HepG2 (cell line): ENCODE data around the gene ETV2. TPM values are rescaled to one million over a fixed set of nuclear protein-coding genes. Genes with fewer than 3 reads are reported as not detected.

Source experiments
- ATAC-seq: fragments of 200-7000 bp; cut with Tn5 transposase; 3 replicates; pipeline ENCODE4 v1.9.1; 2020; ENCODE audit warnings: mild to moderate bottlenecking, moderate library complexity
- BruUV-seq: library from RNA; stranded (reverse); fragments of 400-500 nt; replicated peaks from 2 replicates; lab custom pipeline; 2021; lab: Mats Ljungman, UMichigan
- CTCF ChIA-PET: fragments of 300-600 bp; formaldehyde crosslinking; extraction: SDS; loops from one replicate; lab custom pipeline; 2021; ENCODE audit warnings: low total read pairs, inconsistent platforms, low intra/inter-chr PET ratio; lab: Yijun Ruan, JAX
- POLR2A ChIA-PET: fragments of 350-600 bp; sonication (Branson Sonifier 250); formaldehyde crosslinking; loops from one replicate; lab custom pipeline; 2020; ENCODE audit warnings: antibody characterized with exemption, inconsistent platforms; lab: Yijun Ruan, JAX
- DNase-seq: peaks from one replicate; pipeline ENCODE4 v3.0.0-alpha.2; 2015; ENCODE audit warnings: low spot score
- FAIRE-seq: peaks from 3 replicates; lab custom pipeline; 2011; peaks lifted over from hg19 to GRCh38; lab: Jason Lieb, UNC
- H2AFZ ChIP-seq: one replicate; pipeline ENCODE4 v1.6.1; 2011; ENCODE audit warnings: low read length, inconsistent platforms
- H3K27ac ChIP-seq: fragments of 300-600 bp; 3 replicates; pipeline ENCODE4 v1.8.0; 2011; ENCODE audit warnings: mixed run types, mild to moderate bottlenecking, mixed read lengths, low read length, inconsistent platforms; ENCODE audit not compliant: insufficient read depth; ENCODE audit errors: extremely low read length
- H3K27me3 ChIP-seq, 2 experiments: fragments of 200-600 bp in 1 of 2; 2 replicates in 1 of 2; 3 replicates in 1 of 2; pipeline versions ENCODE4 v1.6.0 to v1.8.0; 2011; ENCODE audit warnings: low read length in 2 of 2, mild to moderate bottlenecking in 2 of 2, moderate library complexity in 2 of 2, inconsistent platforms in 1 of 2; ENCODE audit not compliant: insufficient read depth in 2 of 2, control insufficient read depth in 1 of 2
- H3K36me3 ChIP-seq, 2 experiments: fragments of 200-600 bp in 1 of 2; replicated peaks in 1 of 2; 2 replicates in 1 of 2; 3 replicates in 1 of 2; pipeline versions ENCODE4 v1.5.1 to v1.8.0; 2011; ENCODE audit warnings: low read length in 2 of 2, inconsistent platforms in 1 of 2; ENCODE audit not compliant: insufficient read depth in 2 of 2, control insufficient read depth in 1 of 2
- H3K4me1 ChIP-seq: 2 replicates; pipeline ENCODE4 v1.5.1; 2012; ENCODE audit warnings: low read length, inconsistent platforms; ENCODE audit not compliant: insufficient read depth
- H3K4me2 ChIP-seq: 2 replicates; pipeline ENCODE4 v1.6.0; 2011; ENCODE audit warnings: low read depth, low read length, inconsistent platforms
- H3K4me3 ChIP-seq, 3 experiments: fragments of 200-600 bp in 1 of 3; sonication (generic), shearing (Covaris generic) in 1 of 3; replicated peaks in 1 of 3; 2 replicates each; pipeline ENCODE4 v1.5.1; 2011 to 2016; ENCODE audit warnings: low read length in 3 of 3, inconsistent platforms in 2 of 3, low read depth in 2 of 3, mild to moderate bottlenecking in 2 of 3, control low read depth in 1 of 3, mixed read lengths in 1 of 3; ENCODE audit not compliant: insufficient read depth in 1 of 3
- H3K79me2 ChIP-seq: one replicate; pipeline ENCODE4 v1.6.1; 2011; ENCODE audit warnings: low read length, inconsistent platforms; ENCODE audit not compliant: insufficient read depth
- H3K9ac ChIP-seq: 2 replicates; pipeline ENCODE4 v1.6.0; 2011; ENCODE audit warnings: mild to moderate bottlenecking, low read depth, low read length, inconsistent platforms; ENCODE audit not compliant: insufficient read depth
- H3K9me3 ChIP-seq: 2 replicates; pipeline ENCODE4 v1.5.1; 2012; ENCODE audit warnings: mild to moderate bottlenecking, low read length
- H4K20me1 ChIP-seq: 2 replicates; pipeline ENCODE4 v1.6.0; 2011; ENCODE audit warnings: inconsistent platforms, mild to moderate bottlenecking, low read length, moderate library complexity; ENCODE audit not compliant: insufficient read depth
- HBP1 ChIP-seq: IDR thresholded peaks from 2 replicates; pipeline ENCODE4 v1.6.1; 2016; ENCODE audit warnings: low read depth, control low read depth
- IRF9 ChIP-seq: sonication (generic); formaldehyde crosslinking; IDR thresholded peaks from 2 replicates; pipeline ENCODE4 v1.8.0; 2022; ENCODE audit warnings: missing genetic modification reagents, mild to moderate bottlenecking, borderline replicate concordance
- REPIN1 ChIP-seq: sonication (generic); formaldehyde crosslinking; IDR thresholded peaks from 2 replicates; pipeline ENCODE4 v1.8.0; 2022; ENCODE audit warnings: missing genetic modification reagents, low read depth, mild to moderate bottlenecking, borderline replicate concordance
- XRCC5 ChIP-seq: fragments of 200-400 bp; formaldehyde crosslinking; optimal IDR thresholded peaks from 2 replicates; pipeline ENCODE3; 2017; ENCODE audit warnings: mild to moderate bottlenecking, low read length
- ZBTB7B ChIP-seq: sonication (generic); formaldehyde crosslinking; IDR thresholded peaks from 2 replicates; pipeline ENCODE4 v1.4.0; 2020; ENCODE audit warnings: missing genetic modification reagents
- ZMYM3 ChIP-seq: sonication (generic); formaldehyde crosslinking; IDR thresholded peaks from 2 replicates; pipeline ENCODE4 v1.5.1; 2020; ENCODE audit warnings: mild to moderate bottlenecking, missing genetic modification reagents
- ZNF121 ChIP-seq: sonication (generic); formaldehyde crosslinking; IDR thresholded peaks from 2 replicates; pipeline ENCODE4 v1.5.0; 2020; ENCODE audit warnings: mild to moderate bottlenecking, missing genetic modification reagents
- ZNF546 ChIP-seq: sonication (generic); formaldehyde crosslinking; conservative IDR thresholded peaks from 2 replicates; pipeline ENCODE4 v1.8.1; 2023; ENCODE audit warnings: mild to moderate bottlenecking, missing genetic modification reagents
- ZNF770 ChIP-seq: sonication (generic); formaldehyde crosslinking; IDR thresholded peaks from 2 replicates; pipeline ENCODE4 v1.5.0; 2020; ENCODE audit warnings: mild to moderate bottlenecking, missing genetic modification reagents
- WGBS: methylation state at CpG from one replicate; pipeline ENCODE4 v1.1.6; 2017; ENCODE audit warnings: low lambda C conversion rate; 5-methylcytosine and 5-hydroxymethylcytosine counted together
- in situ Hi-C: cut with HindIII; loops from 2 replicates; pipeline ENCODE4 v1.10.0; 2017; ENCODE audit warnings: low pct_unique_long_range_greater_than_20kb; ENCODE audit not compliant: extremely low pct_ligation_motif_present
- intact Hi-C: fragments of 100-400 bp; cut with micrococcal nuclease; formaldehyde crosslinking; loops from one replicate; pipeline ENCODE4 v1.10.0; 2022; ENCODE audit not compliant: unreplicated experiment
- polyA plus RNA-seq, 8 experiments: library from polyadenylated mRNA; depleted of rRNA in 3 of 8; stranded (reverse) in 7 of 8; unstranded in 1 of 8; fragments of >200 nt; fragmentation: Illumina TruSeq in 4 of 8; extraction: Trizol in 4 of 8; gene quantifications; 2 replicates each; pipeline versions ENCODE4 v1.2.1 to v1.2.3, GENCODE V29; 2011 to 2016; ENCODE audit warnings: low read depth in 4 of 8, missing spikeins in 1 of 8, mixed read lengths in 1 of 8; ENCODE audit not compliant: insufficient read depth in 1 of 8
- total RNA-seq, 5 experiments: library from RNA; depleted of rRNA; stranded (reverse); fragments of >200 nt; fragmentation: Illumina TruSeq; extraction: Trizol; gene quantifications; 2 replicates each; pipeline ENCODE4 v1.2.3, GENCODE V29; 2016; ENCODE audit warnings: low read depth in 1 of 5

The ETV2 gene
- total and polyA plus RNA-seq, 2 of the 13 experiments (the other 11 are each of a cell fraction or from before 2014, with no cell fraction given) = 0.07 to 0.20 TPM

- H3K4me3 ChIP-seq = peak overlapping the region; percentile 44 to 80 (median 64)
- BruUV-seq = no TSS peak
- peaks cover 3 to 12% of the 10 kb centered on the region in 2 experiments; a peak in 3 of 5 replicates for H3K36me3 ChIP-seq
- DNase-seq = no peak
- H3K27ac ChIP-seq = peak overlapping the region; percentile 53
- in situ Hi-C loops = no loop called here
- TF ChIP-seq ZNF546 (CRISPR knock-in tag) (0 out of 2 replicates have a peak, but pooled peaks have one; percentile 28), ZBTB7B (CRISPR knock-in tag) (no peak), ZMYM3 (0 out of 2 replicates have a peak, but pooled peaks have one; percentile 18), ZNF770 (CRISPR knock-in tag) (peak; percentile 82), HBP1 (0 out of 2 replicates have a peak, but pooled peaks have one; percentile 7), XRCC5 (no peak), IRF9 (CRISPR knock-in tag) (no peak), ZNF121 (0 out of 2 replicates have a peak, but pooled peaks have one; percentile 32), REPIN1 (CRISPR knock-in tag) (peak; percentile 13; the same call in 1 of the 2 replicates)
- peak overlapping the region; percentile 100 for H3K4me2 ChIP-seq
- H4K20me1 ChIP-seq = no peaks in the 10 kb centered on the region
- peaks cover 11% of the 10 kb centered on the region for H3K9me3 ChIP-seq
- peaks cover 24% of the 10 kb centered on the region for H3K4me1 ChIP-seq
- no peak for ATAC-seq
- no peaks in the 10 kb centered on the region for H3K79me2 ChIP-seq
- no peaks in the 10 kb centered on the region; a peak in 1 of 5 replicates for H3K27me3 ChIP-seq
- 26% methylated on average over 9 of the region's 9 CpGs for WGBS
- FAIRE-seq = no peak
- H3K9ac ChIP-seq = peak overlapping the region; percentile 84
- H2AFZ ChIP-seq = no peak overlapping the region
- ChIA-PET POLR2A (interaction anchor here (0.8 to 1.4 kb wide), 7 partner anchors 9 to 36 kb away, joined by 3 to 5 read pairs (median 4); partner anchors contain the start of genes COX6B1 and RBM42), CTCF (no interaction called here)
- intact Hi-C loops = loop anchor here (10.0 kb wide), 1 partner anchor 57 kb away; no protein-coding TSS in a partner anchor
These were observed 29.4 kb upstream of the ETV2 start for GRCh38 chr19:35612224-35612558.
